NCI-H2227 treated with DMSO at 0.1 percent for 48 hours (cell line): ENCODE data around the gene GNPNAT1.
A peak's percentile ranks its signal among the peaks of the same experiment; 100 is the strongest.
"Not testable (repeated sequence)": the region's sequence is repeated elsewhere in the genome, so short reads cannot be mapped to it uniquely, and the experiment has no call there.

Source experiments
- DNase-seq: peaks from one replicate; lab custom pipeline; 2025; lab: John Stamatoyannopoulos, UW

The GNPNAT1 gene

DNA sequence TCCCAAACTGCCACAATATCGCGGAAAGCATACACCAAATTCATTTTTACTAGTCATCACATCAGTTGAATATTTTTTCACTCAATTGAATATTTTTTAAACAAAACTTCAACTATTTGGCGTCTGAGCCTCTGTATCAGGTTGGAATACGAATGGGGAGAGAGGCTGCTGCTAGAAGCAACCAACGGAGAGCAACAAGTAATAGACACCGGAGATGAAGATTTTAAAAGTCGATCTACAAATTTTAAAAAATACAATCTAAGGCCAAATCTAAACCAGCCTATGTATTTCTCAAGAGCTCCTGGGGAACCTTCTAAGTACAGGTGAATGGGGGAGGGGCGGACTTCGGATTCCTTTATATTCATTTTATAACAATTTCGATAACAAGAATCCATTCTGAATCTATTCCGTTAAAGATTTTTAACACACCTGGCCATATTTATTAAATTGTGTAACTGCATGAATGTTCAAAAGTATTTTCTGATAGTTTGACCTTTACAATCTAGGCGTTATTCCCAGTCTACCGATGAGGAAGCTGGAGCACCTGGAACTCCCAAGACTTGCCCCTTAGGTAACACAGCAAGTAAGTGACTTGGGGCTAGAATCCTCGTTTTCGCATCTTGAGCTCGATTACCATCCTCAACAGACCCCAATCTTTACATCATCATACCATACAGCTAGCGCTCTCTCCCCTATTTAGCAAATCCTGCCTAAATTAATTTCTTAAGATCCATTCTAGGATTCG lies 1.2 kb downstream of the GNPNAT1 start:
- DNase-seq: no peak

DNA sequence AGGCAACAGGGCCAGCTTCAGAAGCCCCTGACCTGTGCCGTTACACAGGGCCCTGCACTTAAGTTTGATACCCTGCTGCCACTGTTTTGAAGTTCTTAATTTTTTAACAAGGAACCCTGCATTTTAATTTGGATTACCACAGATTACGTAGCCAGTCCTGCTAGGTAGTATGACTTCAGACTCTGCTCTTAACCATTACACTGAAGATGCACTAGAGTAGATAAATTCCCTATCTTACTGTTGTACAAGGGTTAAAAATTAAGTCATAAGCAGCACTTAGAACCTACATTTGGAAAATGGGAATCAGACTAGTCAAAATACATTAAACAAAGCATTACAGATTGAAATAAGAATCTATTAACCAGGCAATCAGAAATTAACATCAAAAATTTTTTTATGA lies 2.3 kb downstream of the GNPNAT1 start:
- peak; percentile 36 for DNase-seq

DNA sequence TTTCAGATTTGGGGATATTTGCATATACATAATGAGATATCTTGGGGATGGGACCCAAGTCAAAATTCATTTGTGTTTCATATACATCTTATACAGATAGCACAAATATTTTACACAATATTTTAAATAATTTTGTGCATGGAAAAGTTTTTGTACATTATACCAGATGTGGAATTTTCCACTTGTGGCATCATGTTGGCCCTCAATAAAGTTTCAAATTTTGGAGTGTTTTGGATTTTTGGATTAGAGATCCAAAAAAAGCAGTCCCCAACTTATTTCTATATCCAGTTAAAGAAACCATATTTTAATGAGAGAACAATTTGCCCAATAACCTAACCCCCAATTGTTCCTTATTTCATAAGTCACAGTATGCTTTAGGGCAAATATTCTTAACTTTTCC lies 4.5 kb downstream of the GNPNAT1 start:
- no peak for DNase-seq

DNA sequence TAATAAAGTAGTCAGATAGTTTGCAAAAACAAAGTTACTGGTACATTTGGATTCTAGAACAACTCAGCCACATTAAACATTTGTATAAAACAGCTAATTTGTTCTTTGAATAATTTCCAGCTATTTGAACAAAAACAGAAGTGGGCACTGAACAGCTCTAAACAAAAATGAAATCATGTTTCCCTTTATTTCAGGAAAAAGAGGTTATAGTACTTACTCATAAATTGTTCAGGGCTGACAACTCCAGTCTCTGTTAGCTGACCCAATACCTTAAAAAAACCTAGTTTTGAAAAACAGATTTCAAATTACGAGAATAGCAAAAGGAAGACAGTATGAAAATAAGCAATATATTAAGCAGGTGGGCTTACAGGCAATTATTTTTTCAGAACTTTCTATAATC lies 8.2 kb downstream of the GNPNAT1 start:
- DNase-seq: no peak

DNA sequence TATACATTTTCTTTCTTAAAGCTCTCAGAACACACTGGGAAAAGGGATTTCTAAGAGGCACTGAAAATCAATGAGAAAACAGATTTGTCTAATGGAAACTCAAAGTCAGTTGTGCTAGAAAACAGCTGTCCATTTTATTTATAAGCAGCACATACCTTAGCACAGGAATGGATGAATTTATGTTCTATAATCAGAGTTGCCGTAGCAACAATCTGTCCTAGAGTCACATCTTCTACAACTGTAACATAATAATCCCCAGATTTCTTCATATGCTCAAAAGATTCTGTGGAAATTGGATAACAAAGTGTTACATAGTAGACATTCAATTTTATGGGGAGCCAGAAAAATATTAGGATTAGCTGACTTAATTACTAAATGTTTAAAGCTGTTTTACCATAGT lies 9.8 kb downstream of the GNPNAT1 start:
- DNase-seq: no peak

DNA sequence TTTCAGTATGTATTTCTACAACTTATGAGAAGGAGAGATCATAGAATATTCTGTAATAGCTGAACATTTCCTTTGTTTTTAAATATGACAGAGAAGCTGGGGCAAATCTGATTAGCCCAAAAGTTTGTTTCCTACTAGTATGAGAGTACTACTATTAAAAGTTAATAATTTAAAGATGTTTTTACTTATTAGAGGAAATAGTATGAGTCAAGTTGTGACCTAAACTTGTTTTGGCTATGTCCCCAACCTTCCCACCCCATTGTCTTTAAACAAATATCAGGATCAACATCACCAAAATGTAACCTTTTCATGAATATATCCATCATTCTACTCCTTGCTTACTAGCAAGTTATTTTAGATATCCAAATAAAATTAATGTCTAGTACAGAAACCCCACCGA lies 10.5 kb downstream of the GNPNAT1 start:
- DNase-seq: no peak

DNA sequence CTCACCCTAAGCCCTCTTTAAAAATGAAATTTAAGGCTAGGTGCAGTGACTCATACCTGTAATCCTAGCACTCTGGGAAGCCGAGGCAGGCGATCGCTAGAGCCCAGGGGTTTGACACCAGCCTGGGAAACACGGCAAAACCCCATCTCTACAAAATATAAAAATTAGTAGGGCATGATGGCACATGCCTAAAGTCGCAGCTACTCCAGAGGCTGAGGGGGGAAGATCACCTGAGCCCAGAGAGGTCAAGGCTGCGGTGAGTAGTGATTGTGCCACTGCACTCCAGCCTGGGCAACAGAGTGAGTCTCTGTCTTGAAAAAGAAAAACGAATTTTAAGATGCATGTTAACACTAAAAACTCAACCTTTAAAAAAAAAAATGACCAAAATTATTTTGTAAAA lies 12.7 kb downstream of the GNPNAT1 start:
- DNase-seq: no peak

DNA sequence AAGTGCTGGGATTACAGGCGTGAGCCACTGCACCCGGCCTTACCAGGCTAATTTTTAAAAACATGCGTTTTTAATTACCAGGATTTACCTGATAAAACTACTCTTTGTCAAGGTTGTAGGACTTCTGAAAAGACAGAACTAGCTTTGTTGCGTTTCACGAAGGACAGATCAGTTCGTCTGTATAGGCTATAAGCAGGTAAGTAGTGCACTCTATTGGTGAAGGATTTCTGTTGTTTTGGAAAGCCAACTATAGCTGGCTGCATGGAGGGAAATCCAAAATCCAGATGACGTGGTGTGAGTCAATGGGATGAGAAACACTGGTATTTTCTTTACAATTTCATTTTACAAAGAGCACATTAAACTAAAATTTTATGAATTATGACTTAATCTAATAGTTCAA lies 14.6 kb downstream of the GNPNAT1 start:
- no peak for DNase-seq

DNA sequence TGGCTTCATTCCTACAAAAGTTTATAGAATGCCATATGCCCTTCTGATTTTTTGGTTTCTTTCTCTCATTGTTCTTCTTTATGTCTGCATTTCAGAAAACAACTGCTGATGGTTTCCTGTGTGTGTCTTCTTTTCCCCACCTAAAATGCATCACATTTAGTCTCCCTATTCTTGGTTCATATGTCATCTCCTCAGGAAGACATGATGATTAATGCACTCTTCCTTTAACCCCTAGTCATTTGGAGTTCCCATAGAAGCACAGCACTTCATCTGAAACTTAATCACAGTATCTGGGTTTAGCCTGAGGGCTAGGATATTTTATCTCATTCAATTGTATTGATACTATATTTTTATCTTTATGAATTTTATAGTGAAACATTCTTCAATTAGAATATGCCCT lies 21.5 kb downstream of the GNPNAT1 start:
- DNase-seq: no peak

DNA sequence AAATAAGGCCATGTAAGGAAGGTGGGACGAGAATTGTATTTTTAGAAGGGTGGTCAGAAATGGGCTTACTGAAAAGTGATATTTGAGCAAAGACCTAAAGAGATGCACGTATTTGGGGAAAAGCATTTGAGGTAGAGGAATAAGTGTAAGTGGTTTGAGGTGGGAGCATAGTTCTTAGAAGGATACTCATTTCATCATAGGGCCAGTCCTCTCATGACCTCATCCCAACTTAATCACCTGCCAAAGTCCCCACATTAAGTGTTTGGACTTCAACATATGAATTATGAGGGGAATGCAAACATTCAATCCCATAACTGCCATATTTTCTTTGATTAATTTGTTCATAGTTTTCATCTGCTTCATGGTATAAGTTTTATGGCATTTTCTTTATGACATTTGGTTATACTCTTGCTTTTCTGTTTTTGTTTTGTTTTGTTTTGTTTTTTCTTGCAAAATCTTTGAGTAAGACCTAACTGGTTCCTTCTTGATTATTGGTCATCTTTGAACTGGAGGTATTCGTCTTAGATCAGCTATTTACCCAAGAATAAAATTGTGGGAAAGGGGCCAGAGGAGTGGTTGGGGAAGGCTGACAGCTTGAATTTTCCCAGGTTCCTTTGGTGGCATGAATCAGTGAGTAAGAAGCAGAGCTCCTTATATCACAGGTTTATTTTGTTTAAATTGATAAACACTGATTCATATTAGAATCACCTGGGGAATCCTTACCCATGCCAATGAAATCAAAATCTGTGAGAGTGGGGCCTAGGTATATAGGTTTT lies 24.2 kb downstream of the GNPNAT1 start:
- no peak for DNase-seq

DNA sequence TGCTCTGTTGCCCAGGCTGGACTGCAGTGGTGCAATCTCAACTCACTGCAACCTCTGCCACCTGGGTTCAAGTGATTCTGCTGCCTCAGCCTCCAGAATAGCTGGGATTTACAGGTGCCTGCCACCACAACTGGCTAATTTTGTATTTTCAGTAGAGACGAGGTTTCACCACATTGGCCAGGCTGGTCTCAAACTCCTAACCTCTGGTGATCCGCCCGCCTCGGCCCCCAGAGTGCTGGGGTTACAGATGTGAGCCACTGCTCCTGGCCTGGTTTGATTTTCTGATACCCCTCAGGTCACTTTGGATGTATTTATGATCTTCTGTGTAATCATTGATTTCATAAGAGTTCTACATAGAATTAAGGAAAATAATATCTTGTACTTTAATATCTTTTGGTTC lies 28.5 kb downstream of the GNPNAT1 start:
- DNase-seq: not testable (repeated sequence)

DNA sequence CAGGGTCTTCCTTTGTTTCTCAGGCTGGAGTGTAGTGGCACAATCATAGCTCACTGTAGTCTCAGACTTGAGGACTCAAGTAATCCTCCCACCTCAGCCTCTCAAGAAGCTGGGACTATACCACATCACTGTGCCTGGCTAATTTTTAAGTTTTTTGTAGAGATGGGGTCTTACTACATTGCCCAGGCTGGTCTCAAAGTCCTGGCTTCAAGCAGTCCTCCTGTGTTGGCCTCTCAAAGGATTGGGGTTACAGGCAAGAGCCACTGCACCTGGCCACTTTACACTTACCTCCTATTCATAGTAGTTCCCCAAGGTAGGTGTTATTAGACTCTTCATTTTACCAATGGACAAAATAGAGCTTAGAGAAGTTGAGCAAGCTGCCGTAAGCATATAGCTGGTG lies 32.3 kb downstream of the GNPNAT1 start:
- DNase-seq: no peak

DNA sequence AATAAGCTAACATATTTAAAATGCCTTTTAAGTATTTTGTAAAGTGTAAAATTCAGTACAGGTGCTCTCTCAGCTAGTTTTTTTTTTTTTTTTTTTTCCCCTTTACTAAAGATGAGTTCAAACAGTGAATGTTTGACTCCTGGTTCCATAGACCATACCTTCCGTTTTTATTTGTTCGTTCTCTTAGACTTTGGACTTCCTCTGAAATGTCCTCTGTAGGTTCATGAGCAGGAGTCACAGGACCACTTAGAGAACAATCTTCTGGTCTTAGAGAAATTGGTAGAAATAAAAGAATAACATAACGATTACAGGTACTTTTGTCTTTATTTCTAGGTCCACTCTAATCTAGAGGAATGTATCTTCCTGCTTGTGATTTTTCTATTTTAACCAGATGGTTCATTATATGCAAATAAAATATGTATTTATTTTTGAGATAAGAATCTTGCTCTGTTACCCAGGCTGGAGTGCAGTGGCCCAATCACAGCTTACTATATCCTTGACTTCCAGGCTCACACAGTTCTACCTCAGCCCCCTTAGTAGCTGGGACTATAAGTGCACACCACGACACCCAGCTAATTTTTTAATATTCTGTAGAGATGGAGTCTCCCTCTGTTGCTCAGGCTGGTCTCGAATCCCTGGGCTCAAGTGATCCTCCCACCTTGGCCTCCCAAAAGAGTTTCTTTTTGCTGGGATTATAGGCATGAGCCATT lies 35.6 kb downstream of the GNPNAT1 start:
- DNase-seq: no peak

DNA sequence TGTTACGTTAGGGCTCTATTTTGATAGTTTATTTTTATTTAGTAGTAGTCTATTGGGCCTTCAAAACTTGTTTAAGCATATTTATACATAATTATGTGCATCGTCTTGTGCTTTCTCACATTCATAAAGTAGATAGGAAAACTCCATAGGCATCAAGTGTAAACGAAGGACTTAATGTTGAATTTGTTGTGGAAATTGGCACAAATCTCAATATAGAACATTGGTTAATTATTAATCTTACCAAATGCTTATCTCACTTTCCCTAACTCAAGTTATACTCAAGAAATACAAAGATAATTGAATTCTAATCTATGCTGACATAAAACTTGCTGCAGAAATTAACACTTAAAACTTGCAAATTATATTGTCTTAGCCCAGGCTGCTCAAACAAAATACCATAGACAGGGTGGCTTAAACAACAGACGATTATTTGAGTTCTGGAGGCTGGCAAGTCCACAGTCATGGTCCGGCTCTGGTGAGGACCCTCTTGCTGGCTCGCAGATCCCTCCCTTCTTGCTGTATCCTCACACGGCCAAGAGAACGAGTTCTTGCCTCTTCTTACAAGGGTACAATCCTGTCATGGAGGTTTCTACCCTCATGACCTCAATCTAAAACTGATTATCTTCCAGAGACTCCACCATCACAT lies 42.6 kb downstream of the GNPNAT1 start:
- no peak for DNase-seq

DNA sequence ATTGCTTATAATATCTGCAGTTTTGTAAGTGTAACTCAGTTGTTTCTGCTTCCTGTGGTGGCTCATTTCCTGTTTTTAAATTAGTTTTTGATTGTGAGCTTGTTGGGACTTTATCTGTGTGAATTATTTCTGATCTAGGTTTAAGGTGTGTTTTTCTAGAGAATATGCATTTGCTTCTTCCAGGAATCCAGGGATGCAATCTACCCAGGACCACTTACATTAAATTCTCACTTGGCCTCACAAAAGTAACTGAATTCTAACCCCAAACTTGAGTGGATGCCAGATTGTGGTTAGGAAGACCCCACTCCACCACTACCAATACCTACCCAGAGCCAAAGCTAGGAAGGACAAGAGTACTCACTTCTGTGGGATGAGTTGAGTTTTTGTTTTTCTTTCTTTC lies 49.5 kb downstream of the GNPNAT1 start:
- no peak for DNase-seq

DNA sequence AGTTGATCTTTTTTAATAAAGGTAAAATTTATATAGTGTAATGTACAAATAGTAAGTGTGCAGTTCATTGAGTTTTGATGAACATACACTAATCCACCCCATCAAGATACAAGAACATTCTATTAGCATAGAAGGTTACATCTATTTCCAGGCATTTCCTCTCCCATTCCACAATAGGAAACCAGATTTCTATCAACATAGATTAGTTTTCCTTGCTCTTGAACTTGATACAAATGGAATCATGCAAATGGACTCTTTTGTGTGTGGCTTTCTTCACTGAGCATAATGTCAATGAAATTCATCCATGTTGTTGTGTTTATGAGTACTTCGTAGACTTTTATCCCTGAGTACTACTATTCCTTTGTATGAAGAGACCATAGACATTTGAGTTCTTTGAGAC lies 50.7 kb downstream of the GNPNAT1 start:
- no peak for DNase-seq

DNA sequence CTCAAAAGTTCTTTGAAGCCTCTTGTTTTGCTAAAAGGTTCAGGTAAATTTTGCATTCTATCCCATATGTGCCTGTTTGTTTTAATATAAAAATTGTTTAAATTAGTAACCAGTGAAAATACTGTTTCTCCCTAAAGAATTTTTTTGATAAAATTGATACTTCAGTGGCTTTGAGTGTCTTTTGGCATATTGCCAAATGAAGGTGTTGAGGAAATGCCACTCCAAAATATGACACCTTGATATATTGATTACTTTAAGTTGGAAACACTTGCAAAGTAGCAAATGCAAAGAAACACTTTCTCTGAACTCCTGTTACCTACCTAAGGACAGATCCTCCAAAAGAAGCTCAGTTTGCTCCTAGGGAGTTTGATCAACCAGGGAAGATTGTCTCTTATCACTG lies 53.0 kb downstream of the GNPNAT1 start:
- DNase-seq: no peak

DNA sequence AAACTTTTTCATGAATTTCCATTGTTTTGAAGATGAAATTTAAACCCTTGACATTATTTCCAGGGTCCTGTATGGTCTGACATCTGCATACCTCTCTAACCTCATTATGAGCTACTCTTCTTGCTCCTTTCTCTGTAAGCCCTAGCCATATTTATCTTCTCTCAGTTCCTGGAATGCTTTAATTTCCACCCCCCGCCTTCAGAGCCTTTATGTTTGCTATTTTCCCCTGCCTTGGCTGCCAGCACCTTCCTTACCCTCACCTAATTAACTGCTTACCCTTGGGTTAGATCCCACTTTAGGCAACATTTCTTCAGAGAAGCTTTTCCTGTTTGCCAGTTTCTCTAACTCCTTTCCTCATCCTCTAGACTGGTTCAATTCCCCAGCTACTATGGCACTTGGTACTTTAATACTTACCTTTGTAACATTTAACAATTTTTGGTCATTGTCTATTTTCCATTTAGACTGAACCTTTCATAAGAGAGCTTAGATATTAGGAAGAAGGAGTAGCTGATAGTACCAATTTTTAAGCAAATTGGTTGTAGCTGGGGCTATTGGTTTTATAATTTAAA lies 55.4 kb downstream of the GNPNAT1 start:
- DNase-seq: no peak

DNA sequence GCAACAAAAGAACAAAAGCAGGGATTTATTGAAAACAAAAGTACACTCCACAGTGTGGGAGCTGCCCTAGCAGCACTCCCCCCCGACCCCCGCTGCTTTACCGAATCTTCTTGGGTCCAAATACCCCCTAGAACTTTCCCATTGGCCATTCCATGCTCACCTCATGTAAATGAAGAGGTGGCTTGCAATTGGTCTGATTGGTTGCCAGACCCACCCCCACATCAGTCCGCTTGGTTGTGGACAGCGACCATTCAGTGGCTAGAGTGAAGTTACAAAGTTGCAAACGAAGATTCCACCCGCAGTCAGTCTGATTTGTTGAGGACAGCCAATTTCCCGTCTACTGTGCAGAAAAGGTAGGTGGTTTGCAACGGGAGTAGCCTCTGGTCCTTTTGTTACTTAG lies 57.6 kb downstream of the GNPNAT1 start:
- no peak for DNase-seq

DNA sequence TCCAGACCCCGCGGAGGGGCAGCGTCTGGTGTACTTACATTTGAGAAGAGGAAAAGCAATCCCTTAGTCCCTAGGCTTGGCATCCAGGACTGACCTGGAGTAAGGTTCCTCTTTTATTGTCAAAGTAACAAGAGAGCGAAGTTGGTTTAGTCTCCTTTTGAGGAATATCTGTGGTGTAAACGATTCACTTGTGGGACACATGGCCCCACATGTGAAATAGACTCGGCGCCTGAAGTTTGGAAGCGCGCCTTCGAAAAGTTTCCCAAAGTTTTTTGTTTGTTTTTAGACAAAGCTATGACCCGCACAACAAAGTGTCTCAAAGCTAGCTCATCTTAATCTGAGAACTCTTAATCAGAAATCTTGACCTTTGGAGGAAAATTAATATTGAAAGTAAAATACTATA lies 60.7 kb downstream of the GNPNAT1 start:
- DNase-seq: no peak

DNA sequence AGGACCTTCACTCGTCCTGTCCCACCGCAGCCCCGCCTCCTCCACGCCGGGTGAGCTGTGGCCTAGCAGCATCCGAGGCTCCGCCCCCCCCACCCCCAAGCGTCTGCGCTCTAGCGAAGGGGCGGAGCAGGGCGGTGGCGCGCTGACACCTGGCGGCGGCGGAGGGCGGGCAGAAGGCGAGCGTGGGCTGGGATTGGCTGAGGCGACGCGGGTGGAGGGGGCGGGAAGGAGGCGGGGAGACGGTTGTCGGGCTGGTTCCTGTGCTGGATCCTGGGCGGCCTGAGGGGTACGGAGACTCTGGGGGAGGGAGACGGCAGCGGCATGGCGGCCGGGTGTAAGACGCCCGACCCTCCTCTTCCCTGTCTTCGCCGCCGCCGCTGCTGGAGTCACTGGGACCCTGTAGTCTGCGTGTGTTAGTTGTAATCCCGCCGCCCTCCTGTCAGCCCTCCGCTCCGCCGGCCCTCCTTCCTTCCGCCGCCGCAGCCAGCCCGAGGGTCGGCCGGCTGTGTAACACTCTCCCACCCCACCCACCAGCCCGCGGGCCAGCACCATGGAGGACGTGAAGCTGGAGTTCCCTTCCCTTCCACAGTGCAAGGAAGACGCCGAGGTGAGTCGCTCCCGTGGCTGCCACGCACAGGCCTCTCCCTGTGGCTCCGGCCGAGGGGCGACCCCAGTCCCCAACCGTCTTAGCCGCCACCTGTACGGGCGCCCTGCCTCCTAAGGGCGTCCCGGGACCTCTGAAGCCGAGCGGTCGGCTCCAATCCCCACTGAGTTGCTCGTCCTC lies 61.3 kb downstream of the GNPNAT1 start, which contains the start of gene STYX:
TSS of gene STYX (plus strand) at position 242 of the 784 bp plus-strand sequence. CDS start at position 551, 309 bp downstream.
- DNase-seq: peak; percentile 97
